Measurements from ENCODE around the gene PCSK1N. TPM values are rescaled to one million over a fixed set of nuclear protein-coding genes. Genes with fewer than 3 reads are reported as not detected.
"Not testable (repeated sequence)": the region's sequence is repeated elsewhere in the genome, so short reads cannot be mapped to it uniquely, and the experiment has no call there.

The PCSK1N gene
- total RNA-seq, 4 donors from 2014 or later, result 0.44 to 2.3 (median 1.3) TPM; not detected in 1

- intact Hi-C loops (cut with DNase I), result no loop called here
- peaks cover 0 to 48% (median 0%) of the 10 kb centered on the region in 4 donors for H3K27me3 ChIP-seq
- H3K4me3 ChIP-seq, result no peak overlapping the region
- peaks cover 0 to 32% (median 0%) of the 10 kb centered on the region in 3 donors for H3K36me3 ChIP-seq
- no peak for DNase-seq
- TF ChIP-seq POLR2A (IDR thresholded peaks at IDR 0.05) (no peak), CTCF (IDR thresholded peaks at IDR 0.05) (no peak)
- H3K27ac ChIP-seq, result no peak overlapping the region
- peaks cover 0 to 19% (median 0%) of the 10 kb centered on the region in 3 donors for H3K4me1 ChIP-seq
- 49 to 70% methylated on average over 20 to 43 of the region's 73 CpGs for WGBS, 2 donors
- peaks cover 0 to 6% (median 0%) of the 10 kb centered on the region in 3 donors for H3K9me3 ChIP-seq
Measured at GRCh38 chrX:48826876-48827653, 8.3 kb downstream of the PCSK1N start.

- WGBS, 2 donors, result no CpG with 5 or more reads among the region's 67 CpGs
- H3K27ac ChIP-seq, result no peak within 1 kb of the TSS
- peaks cover 0 to 38% (median 0%) of the 10 kb centered on the region in 3 donors for H3K36me3 ChIP-seq
- H3K4me3 ChIP-seq, result no peak within 1 kb of the TSS
- peaks cover 0 to 6% (median 0%) of the 10 kb centered on the region in 3 donors for H3K9me3 ChIP-seq
- TF ChIP-seq CTCF (IDR thresholded peaks at IDR 0.05) (no peak), POLR2A (IDR thresholded peaks at IDR 0.05) (no peak)
- DNase-seq, result no peak
- H3K27me3 ChIP-seq, result peaks cover 0 to 40% (median 0%) of the 10 kb centered on the region in 4 donors
- peaks cover 0 to 12% (median 0%) of the 10 kb centered on the region in 3 donors for H3K4me1 ChIP-seq
- intact Hi-C loops (cut with DNase I), result no loop called here
Measured at GRCh38 chrX:48826135-48826875, 9.1 kb downstream of the PCSK1N start, which contains the start of gene ERAS. TSS of gene ERAS (plus strand) at chrX:48826513. CDS start at chrX:48829124, 2,611 bp downstream.

GRCh38 chrX:48824066-48824465, 11.3 kb downstream of the PCSK1N start:
- peaks cover 0 to 24% (median 0%) of the 10 kb centered on the region in 4 donors for H3K27me3 ChIP-seq
- intact Hi-C loops (cut with DNase I), result no loop called here

GRCh38 chrX:48823053-48823452, 12.4 kb downstream of the PCSK1N start:
- intact Hi-C loops (cut with DNase I), result no loop called here
- Histone ChIP-seq H3K9me3 (peaks cover 0 to 6% (median 0%) of the 10 kb centered on the region in 3 donors), H3K4me3 (no peak overlapping the region), H3K27ac (no peak overlapping the region), H3K27me3 (peaks cover 0 to 22% (median 0%) of the 10 kb centered on the region in 4 donors), H3K36me3 (peaks cover 0 to 65% (median 0%) of the 10 kb centered on the region in 3 donors), H3K4me1 (peaks cover 0 to 10% (median 0%) of the 10 kb centered on the region in 3 donors)
- no peak for DNase-seq
- TF ChIP-seq CTCF (IDR thresholded peaks at IDR 0.05) (no peak), POLR2A (IDR thresholded peaks at IDR 0.05) (no peak)
- 84% methylated on average over 5 of the region's 6 CpGs; no CpG with 5 or more reads in 1 of the 2 donors for WGBS, 2 donors

More at GRCh38 chrX:48824066-48824465, 11.3 kb downstream of the PCSK1N start:
- 84 to 96% methylated on average over 4 to 6 of the region's 8 CpGs for WGBS, 2 donors
- Histone ChIP-seq H3K4me1 (peaks cover 0 to 10% (median 0%) of the 10 kb centered on the region in 3 donors), H3K9me3 (peaks cover 0 to 6% (median 0%) of the 10 kb centered on the region in 3 donors), H3K4me3 (no peak overlapping the region), H3K36me3 (peaks cover 0 to 55% (median 0%) of the 10 kb centered on the region in 3 donors), H3K27ac (no peak overlapping the region)
- DNase-seq, result no peak
- TF ChIP-seq POLR2A (IDR thresholded peaks at IDR 0.05), result no peak
- TF ChIP-seq CTCF (IDR thresholded peaks at IDR 0.05), result no peak

GRCh38 chrX:48819394-48819793, 16.0 kb downstream of the PCSK1N start:
- H3K9me3 ChIP-seq; DNase-seq; intact Hi-C loops (cut with DNase I); H3K27ac ChIP-seq; H3K4me3 ChIP-seq; H3K27me3 ChIP-seq; H3K4me1 ChIP-seq: not testable (repeated sequence)
- peaks cover 0 to 90% (median 0%) of the 10 kb centered on the region in 3 donors for H3K36me3 ChIP-seq
- 87 to 89% methylated on average over 7 of the region's 9 CpGs for WGBS, 2 donors

All from esophagus squamous epithelium (tissue), 5 donors.